Astrocyte (in vitro differentiated cells and primary cell): ENCODE results near the gene DYNC1LI2. TPM values are rescaled to one million over a fixed set of nuclear protein-coding genes. Genes with fewer than 3 reads are reported as not detected.
A peak's percentile ranks its signal among the peaks of the same experiment; 100 is the strongest.

ENCODE experiments used
- DNase-seq: peaks from one replicate; pipeline ENCODE4 v3.0.0-alpha.2; 2010; ENCODE audit warnings: low read depth
- FAIRE-seq: peaks from 2 replicates; lab custom pipeline; 2011; peaks lifted over from hg19 to GRCh38; lab: Jason Lieb, UNC
- H2AFZ ChIP-seq: 2 replicates; pipeline ENCODE4 v1.6.0; 2012; ENCODE audit warnings: low read depth, low read length, inconsistent platforms
- H3K27ac ChIP-seq: 2 replicates; pipeline ENCODE4 v1.5.1; 2011; ENCODE audit warnings: low read depth, low read length, inconsistent platforms
- H3K27me3 ChIP-seq: 2 replicates; pipeline ENCODE4 v1.6.0; 2011; ENCODE audit warnings: low read length, inconsistent platforms; ENCODE audit not compliant: insufficient read depth
- H3K36me3 ChIP-seq: 2 replicates; pipeline ENCODE4 v1.5.1; 2011; ENCODE audit warnings: low read length, inconsistent platforms; ENCODE audit not compliant: insufficient read depth
- H3K4me1 ChIP-seq: 2 replicates; pipeline ENCODE4 v1.5.1; 2011; ENCODE audit warnings: low read length, inconsistent platforms; ENCODE audit not compliant: insufficient read depth
- H3K4me2 ChIP-seq: 2 replicates; pipeline ENCODE4 v1.6.0; 2012; ENCODE audit warnings: low read length, inconsistent platforms
- H3K4me3 ChIP-seq: 2 replicates; pipeline ENCODE4 v1.5.1; 2011; ENCODE audit warnings: low read depth, mild to moderate bottlenecking, low read length, inconsistent platforms; ENCODE audit not compliant: insufficient read depth
- H3K79me2 ChIP-seq: 2 replicates; pipeline ENCODE4 v1.6.0; 2012; ENCODE audit warnings: mild to moderate bottlenecking, low read length, inconsistent platforms; ENCODE audit not compliant: insufficient read depth
- H3K9ac ChIP-seq: 2 replicates; pipeline ENCODE4 v1.6.0; 2012; ENCODE audit warnings: mild to moderate bottlenecking, low read length, inconsistent platforms
- H3K9me3 ChIP-seq: 2 replicates; pipeline ENCODE4 v1.5.1; 2012; ENCODE audit warnings: low read depth, mild to moderate bottlenecking, low read length, inconsistent platforms; ENCODE audit not compliant: insufficient read depth
- H4K20me1 ChIP-seq: 2 replicates; pipeline ENCODE4 v1.6.0; 2012; ENCODE audit warnings: low read length, inconsistent platforms; ENCODE audit not compliant: insufficient read depth
- H3K27ac Mint-ChIP-seq: one replicate; pipeline ENCODE4 v1.8.0; 2021; ENCODE audit warnings: mild to moderate bottlenecking, mixed read lengths; ENCODE audit not compliant: unreplicated experiment
- H3K27me3 Mint-ChIP-seq: one replicate; pipeline ENCODE4 v1.8.0; 2021; ENCODE audit warnings: low read depth, mixed read lengths; ENCODE audit not compliant: unreplicated experiment
- H3K36me3 Mint-ChIP-seq: one replicate; pipeline ENCODE4 v1.8.0; 2021; ENCODE audit warnings: low read depth, mixed read lengths; ENCODE audit not compliant: unreplicated experiment
- H3K4me1 Mint-ChIP-seq: one replicate; pipeline ENCODE4 v1.8.0; 2021; ENCODE audit warnings: low read depth, mixed read lengths; ENCODE audit not compliant: unreplicated experiment
- H3K4me3 Mint-ChIP-seq: one replicate; pipeline ENCODE4 v1.8.0; 2021; ENCODE audit warnings: mild to moderate bottlenecking, moderate library complexity, mixed read lengths; ENCODE audit not compliant: unreplicated experiment
- H3K9me3 Mint-ChIP-seq: one replicate; pipeline ENCODE4 v1.8.0; 2021; ENCODE audit warnings: mild to moderate bottlenecking, mixed read lengths; ENCODE audit not compliant: unreplicated experiment
- CTCF ChIP-seq: IDR thresholded peaks from 2 replicates; pipeline ENCODE4 v1.5.1; 2011; ENCODE audit warnings: low read depth, mild to moderate bottlenecking, inconsistent platforms, low read length, moderate library complexity; ENCODE audit not compliant: insufficient read depth
- EZH2 ChIP-seq: IDR thresholded peaks from 2 replicates; pipeline ENCODE4 v1.6.1; 2012; ENCODE audit warnings: mild to moderate bottlenecking, low read length, inconsistent platforms; ENCODE audit not compliant: insufficient read depth
- total RNA-seq: library from RNA; stranded (reverse); gene quantifications from 2 replicates; pipeline ENCODE4 v1.2.1, GENCODE V29; 2021

Gene DYNC1LI2
- total RNA-seq, 1 donor from 2014 or later: 150 TPM

DNA sequence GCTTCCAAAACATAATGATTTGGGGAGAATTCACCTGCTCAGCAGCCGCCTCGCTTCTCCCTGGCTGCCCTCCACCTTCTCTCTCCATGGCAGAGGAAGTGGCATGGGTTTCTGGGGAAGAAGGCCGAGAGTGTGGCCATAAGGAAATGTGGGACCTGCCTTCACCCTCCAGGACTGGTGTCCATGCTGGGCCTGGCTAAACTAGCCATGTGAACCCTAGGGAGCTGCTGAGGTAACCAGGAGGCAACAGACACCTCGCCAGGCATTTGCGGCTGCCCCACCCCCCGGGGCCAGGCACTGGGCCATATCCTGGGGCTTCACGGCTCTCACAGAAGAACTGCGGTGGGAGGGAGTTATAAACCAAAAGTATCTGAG, 44.9 kb downstream of the DYNC1LI2 start:
- Histone ChIP-seq H3K79me2 (no peaks in the 10 kb centered on the region), H3K27ac (no peak overlapping the region), H3K27me3 (peaks cover 3% of the 10 kb centered on the region), H3K9ac (no peak overlapping the region), H3K4me2 (peak overlapping the region; percentile 45), H3K4me3 (no peak overlapping the region), H4K20me1 (no peaks in the 10 kb centered on the region), H3K9me3 (peaks cover 2% of the 10 kb centered on the region), H3K36me3 (no peaks in the 10 kb centered on the region), H3K4me1 (peaks cover 6% of the 10 kb centered on the region), H2AFZ (no peak overlapping the region)
- Mint-ChIP-seq H3K27me3 (peaks cover 25% of the 10 kb centered on the region), H3K36me3 (no peaks in the 10 kb centered on the region), H3K4me1 (no peaks in the 10 kb centered on the region), H3K9me3 (peaks cover 3% of the 10 kb centered on the region), H3K4me3 (no peak overlapping the region), H3K27ac (no peak overlapping the region)
- TF ChIP-seq EZH2: no peak
- TF ChIP-seq CTCF: no peak
- DNase-seq (no peak), FAIRE-seq (no peak)

DNA sequence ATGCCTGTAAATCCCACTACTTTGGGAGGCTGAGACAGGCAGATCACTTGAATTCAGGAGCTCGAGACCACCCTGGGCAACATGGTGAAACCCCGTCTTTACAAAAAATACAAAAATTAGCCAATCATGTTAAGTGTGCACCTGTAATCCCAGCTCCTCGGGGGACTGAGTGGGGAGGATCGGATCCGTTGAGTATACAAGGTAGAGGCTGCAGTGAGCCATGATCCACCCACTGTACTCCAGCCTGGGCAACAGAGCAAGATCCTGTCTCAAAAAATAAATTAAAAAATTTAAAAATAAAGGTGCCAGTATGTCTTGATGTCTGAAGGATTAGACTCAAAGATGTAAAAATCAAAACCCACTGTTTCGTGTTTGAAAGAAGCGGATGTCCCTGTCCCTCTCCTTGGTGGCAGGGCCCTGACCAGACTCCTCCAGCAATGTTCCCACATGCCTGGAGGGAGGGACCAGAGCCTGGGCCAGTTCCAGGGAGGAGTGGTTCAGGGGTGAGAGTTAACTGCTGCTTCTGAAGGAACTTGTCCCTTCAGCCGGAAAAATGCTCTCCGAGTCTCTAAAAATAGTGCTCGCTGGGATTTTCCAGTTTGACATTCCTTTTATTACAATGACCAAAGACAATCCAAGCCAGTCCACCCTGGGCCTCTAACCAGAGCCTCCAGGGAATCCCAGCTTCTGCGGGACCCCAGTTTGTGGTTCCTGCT, 45.5 kb downstream of the DYNC1LI2 start:
- Mint-ChIP-seq H3K4me1 (no peaks in the 10 kb centered on the region), H3K4me3 (no peak overlapping the region), H3K27me3 (peaks cover 25% of the 10 kb centered on the region), H3K9me3 (no peaks in the 10 kb centered on the region), H3K27ac (no peak overlapping the region), H3K36me3 (no peaks in the 10 kb centered on the region)
- no peak for FAIRE-seq
- peak; percentile 37 for DNase-seq
- Histone ChIP-seq H3K4me1 (peaks cover 6% of the 10 kb centered on the region), H3K79me2 (no peaks in the 10 kb centered on the region), H4K20me1 (no peaks in the 10 kb centered on the region), H3K4me3 (no peak overlapping the region), H3K27ac (no peak overlapping the region), H3K36me3 (no peaks in the 10 kb centered on the region), H3K9ac (no peak overlapping the region), H3K4me2 (peak overlapping the region; percentile 45), H3K27me3 (peaks cover 3% of the 10 kb centered on the region), H2AFZ (no peak overlapping the region), H3K9me3 (no peaks in the 10 kb centered on the region)
- TF ChIP-seq EZH2 (no peak), CTCF (no peak)

DNA sequence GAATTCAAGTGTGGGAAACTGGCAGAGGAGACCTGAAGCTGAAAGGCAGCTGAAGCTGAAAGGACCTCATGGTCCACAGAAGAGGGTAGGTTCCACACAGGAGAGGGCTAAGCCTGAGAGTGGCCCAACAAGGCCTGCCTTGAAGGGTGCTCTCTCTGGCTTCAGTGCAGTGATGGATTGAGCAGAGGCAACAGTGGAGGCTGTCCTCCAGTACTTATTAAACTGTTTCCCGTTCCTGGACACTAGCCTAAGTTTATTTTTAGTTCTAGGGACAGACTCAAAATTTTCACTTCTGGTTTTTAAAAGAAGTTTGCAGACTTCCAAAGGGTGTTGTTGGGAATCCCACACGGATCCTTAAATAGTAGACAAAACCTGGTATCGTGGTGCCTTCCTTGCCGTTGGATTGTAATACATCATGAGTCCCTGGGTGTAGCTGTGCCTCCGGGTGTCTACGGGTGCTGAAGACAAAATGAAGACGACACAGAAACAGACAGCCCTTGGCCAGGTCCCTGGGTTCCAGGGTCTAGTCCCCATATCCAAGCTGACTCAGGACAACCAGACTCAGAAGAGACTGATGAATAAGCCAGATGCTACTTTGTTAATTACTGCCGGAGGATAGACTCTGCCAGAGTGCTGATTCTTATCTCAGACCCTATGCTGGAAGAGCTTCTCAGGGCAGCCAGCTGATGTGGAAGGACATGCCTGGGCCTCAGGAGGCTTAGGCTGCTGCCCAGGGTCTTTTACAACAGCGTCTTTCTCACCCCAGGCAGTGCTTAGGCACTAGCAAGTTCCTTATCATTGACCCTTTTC, 47.8 kb downstream of the DYNC1LI2 start:
- H3K27ac Mint-ChIP-seq: peak overlapping the region; percentile 15
- Histone ChIP-seq H3K27ac (no peak overlapping the region), H4K20me1 (no peaks in the 10 kb centered on the region), H2AFZ (no peak overlapping the region), H3K9ac (no peak overlapping the region), H3K4me1 (peaks cover 6% of the 10 kb centered on the region), H3K36me3 (no peaks in the 10 kb centered on the region), H3K4me3 (no peak overlapping the region), H3K4me2 (no peak overlapping the region), H3K27me3 (peaks cover 3% of the 10 kb centered on the region), H3K79me2 (no peaks in the 10 kb centered on the region), H3K9me3 (no peaks in the 10 kb centered on the region)
- no peak for TF ChIP-seq EZH2
- TF ChIP-seq CTCF: no peak
- H3K4me1 Mint-ChIP-seq: no peaks in the 10 kb centered on the region
- DNase-seq (no peak), FAIRE-seq (no peak)
- H3K4me3 Mint-ChIP-seq: no peak overlapping the region
- H3K36me3 Mint-ChIP-seq: no peaks in the 10 kb centered on the region
- no peaks in the 10 kb centered on the region for H3K9me3 Mint-ChIP-seq
- peaks cover 18% of the 10 kb centered on the region for H3K27me3 Mint-ChIP-seq
